MM.1S (cell line): Measurements from ENCODE around the gene TREML4.

Source experiments
- DNase-seq: peaks from one replicate; pipeline ENCODE4 v3.0.0-alpha.2; 2015
- H2AFZ ChIP-seq: fragments of 300-600 bp; sonication (generic); 2 replicates; pipeline ENCODE4 v1.6.0; 2016; ENCODE audit warnings: antibody characterized with exemption, low read length
- H3F3A ChIP-seq: fragments of 300-600 bp; sonication (generic); 2 replicates; pipeline ENCODE4 v1.6.1; 2016; ENCODE audit warnings: mild to moderate bottlenecking, antibody characterized with exemption, low read length, moderate library complexity, mixed read lengths; ENCODE audit not compliant: insufficient read depth
- H3K27ac ChIP-seq: fragments of 300-600 bp; sonication (generic); 2 replicates; pipeline ENCODE4 v1.5.1; 2016; ENCODE audit warnings: mild to moderate bottlenecking, low read length
- H3K27me3 ChIP-seq: fragments of 300-600 bp; sonication (generic); replicated peaks from 2 replicates; pipeline ENCODE4 v1.6.0; 2016; ENCODE audit warnings: low read length; ENCODE audit not compliant: insufficient read depth
- H3K36me3 ChIP-seq: fragments of 300-600 bp; sonication (generic); replicated peaks from 2 replicates; pipeline ENCODE4 v1.6.1; 2016; ENCODE audit warnings: mild to moderate bottlenecking, low read length, mixed read lengths; ENCODE audit not compliant: insufficient read depth
- H3K4me1 ChIP-seq: fragments of 300-600 bp; sonication (generic); 2 replicates; pipeline ENCODE4 v1.6.1; 2016; ENCODE audit warnings: low read length, mixed read lengths
- H3K4me2 ChIP-seq: fragments of 300-600 bp; sonication (generic); 2 replicates; pipeline ENCODE4 v1.6.0; 2016; ENCODE audit warnings: low read depth, low read length
- H3K4me3 ChIP-seq: fragments of 300-600 bp; sonication (generic); 2 replicates; pipeline ENCODE4 v1.5.1; 2016; ENCODE audit warnings: low read length, mixed read lengths
- H3K79me2 ChIP-seq: fragments of 300-600 bp; sonication (generic); 2 replicates; pipeline ENCODE4 v1.6.1; 2016; ENCODE audit warnings: mixed run types, low read length, mixed read lengths
- H3K9ac ChIP-seq: fragments of 300-600 bp; sonication (generic); 2 replicates; pipeline ENCODE4 v1.6.1; 2016; ENCODE audit warnings: low read length, mixed read lengths
- H3K9me2 ChIP-seq: fragments of 300-600 bp; sonication (generic); replicated peaks from 2 replicates; pipeline ENCODE4 v1.6.1; 2016; ENCODE audit warnings: mild to moderate bottlenecking, low read length, mixed read lengths; ENCODE audit not compliant: insufficient read depth
- H3K9me3 ChIP-seq: fragments of 300-600 bp; sonication (generic); replicated peaks from 2 replicates; pipeline ENCODE4 v1.6.1; 2016; ENCODE audit warnings: mild to moderate bottlenecking, low read length, mixed read lengths; ENCODE audit not compliant: insufficient read depth
- H4K20me1 ChIP-seq: fragments of 300-600 bp; sonication (generic); 2 replicates; pipeline ENCODE4 v1.6.1; 2016; ENCODE audit warnings: mild to moderate bottlenecking, low read length, moderate library complexity, mixed read lengths; ENCODE audit not compliant: insufficient read depth
- EZH2 ChIP-seq: fragments of 300-600 bp; sonication (generic); optimal IDR thresholded peaks from 2 replicates; pipeline ENCODE3; 2017; ENCODE audit warnings: low read depth, mild to moderate bottlenecking, antibody characterized with exemption, low read length, mixed read lengths
- EZH2phosphoT487 ChIP-seq: fragments of 300-600 bp; sonication (generic); IDR thresholded peaks from 2 replicates; pipeline ENCODE4 v1.6.1; 2018; ENCODE audit warnings: antibody characterized with exemption, low read length
- TF ChIP-seq, protein P1 (sequence below): fragments of 300-600 bp; sonication (generic); IDR thresholded peaks from 2 replicates; pipeline ENCODE4 v1.5.1; 2016; ENCODE audit warnings: antibody characterized with exemption, low read length, mixed read lengths

TREML4 gene

DNA sequence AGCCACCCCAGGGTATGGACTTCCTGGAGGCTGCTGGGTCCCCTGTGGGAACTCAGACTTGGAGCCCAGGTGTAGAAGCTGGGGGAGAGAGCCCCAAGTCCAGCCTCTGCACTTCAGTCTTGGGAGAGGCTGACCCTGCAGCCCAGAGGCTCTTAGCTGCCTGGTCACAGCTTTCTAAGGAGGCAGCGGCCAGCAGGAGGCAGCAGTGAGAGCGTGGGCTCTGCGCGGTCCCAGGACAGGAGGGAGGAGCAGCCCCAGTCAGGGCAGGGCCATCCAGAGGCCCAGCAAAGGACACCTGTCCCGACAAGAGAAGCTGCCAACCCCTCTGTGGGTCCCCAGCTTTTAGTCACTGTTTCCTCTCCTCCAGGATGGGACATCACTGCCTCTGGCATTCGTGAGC, 36.6 kb upstream of the TREML4 start:
- no peaks in the 10 kb centered on the region for H3K9me2 ChIP-seq
- H3K36me3 ChIP-seq: no peaks in the 10 kb centered on the region
- no peaks in the 10 kb centered on the region for H3K4me1 ChIP-seq
- H3K27me3 ChIP-seq: no peaks in the 10 kb centered on the region
- TF ChIP-seq EZH2: no peak
- TF ChIP-seq, protein P1, sequence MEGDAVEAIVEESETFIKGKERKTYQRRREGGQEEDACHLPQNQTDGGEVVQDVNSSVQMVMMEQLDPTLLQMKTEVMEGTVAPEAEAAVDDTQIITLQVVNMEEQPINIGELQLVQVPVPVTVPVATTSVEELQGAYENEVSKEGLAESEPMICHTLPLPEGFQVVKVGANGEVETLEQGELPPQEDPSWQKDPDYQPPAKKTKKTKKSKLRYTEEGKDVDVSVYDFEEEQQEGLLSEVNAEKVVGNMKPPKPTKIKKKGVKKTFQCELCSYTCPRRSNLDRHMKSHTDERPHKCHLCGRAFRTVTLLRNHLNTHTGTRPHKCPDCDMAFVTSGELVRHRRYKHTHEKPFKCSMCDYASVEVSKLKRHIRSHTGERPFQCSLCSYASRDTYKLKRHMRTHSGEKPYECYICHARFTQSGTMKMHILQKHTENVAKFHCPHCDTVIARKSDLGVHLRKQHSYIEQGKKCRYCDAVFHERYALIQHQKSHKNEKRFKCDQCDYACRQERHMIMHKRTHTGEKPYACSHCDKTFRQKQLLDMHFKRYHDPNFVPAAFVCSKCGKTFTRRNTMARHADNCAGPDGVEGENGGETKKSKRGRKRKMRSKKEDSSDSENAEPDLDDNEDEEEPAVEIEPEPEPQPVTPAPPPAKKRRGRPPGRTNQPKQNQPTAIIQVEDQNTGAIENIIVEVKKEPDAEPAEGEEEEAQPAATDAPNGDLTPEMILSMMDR: peak; percentile 53
- H3K9ac ChIP-seq: no peak overlapping the region
- H2AFZ ChIP-seq: no peak overlapping the region
- no peak overlapping the region for H3K27ac ChIP-seq
- H4K20me1 ChIP-seq: no peaks in the 10 kb centered on the region
- H3K79me2 ChIP-seq: no peaks in the 10 kb centered on the region
- no peaks in the 10 kb centered on the region for H3F3A ChIP-seq
- no peak overlapping the region for H3K4me3 ChIP-seq
- DNase-seq: no peak
- no peaks in the 10 kb centered on the region for H3K9me3 ChIP-seq
- H3K4me2 ChIP-seq: no peak overlapping the region

GRCh38 chr6:41193171-41193734, 34.9 kb upstream of the TREML4 start:
- H2AFZ ChIP-seq: no peak overlapping the region
- no peak overlapping the region for H3K9ac ChIP-seq
- no peaks in the 10 kb centered on the region for H4K20me1 ChIP-seq
- no peaks in the 10 kb centered on the region for H3K4me1 ChIP-seq
- H3K79me2 ChIP-seq: no peaks in the 10 kb centered on the region
- no peak overlapping the region for H3K4me2 ChIP-seq
- H3K9me2 ChIP-seq: no peaks in the 10 kb centered on the region
- no peaks in the 10 kb centered on the region for H3K9me3 ChIP-seq
- TF ChIP-seq EZH2: no peak
- TF ChIP-seq, protein P1: no peak
- no peak for TF ChIP-seq EZH2phosphoT487
- DNase-seq: no peak
- H3F3A ChIP-seq: no peaks in the 10 kb centered on the region
- H3K27ac ChIP-seq: no peak overlapping the region
- H3K36me3 ChIP-seq: no peaks in the 10 kb centered on the region
- no peak overlapping the region for H3K4me3 ChIP-seq
- H3K27me3 ChIP-seq: no peaks in the 10 kb centered on the region

DNA sequence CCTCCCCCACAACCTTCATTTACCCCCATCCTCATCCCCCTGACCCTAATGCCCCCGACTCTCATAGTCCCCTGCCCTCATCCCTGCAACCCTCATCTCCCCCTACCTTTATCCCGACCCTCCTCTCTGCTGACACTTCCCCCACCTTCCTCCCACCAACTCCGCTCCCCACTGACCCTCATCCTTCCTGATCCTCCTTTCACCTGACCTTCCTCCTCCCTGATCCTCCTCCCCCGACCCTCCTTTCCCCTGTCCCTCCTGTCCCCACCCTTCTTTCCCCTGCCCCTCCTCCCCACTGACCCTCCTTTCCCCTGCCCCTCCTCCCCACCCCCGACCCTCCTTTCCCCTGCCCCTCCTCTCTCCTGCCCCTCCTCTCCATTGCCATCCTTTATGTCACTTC, 34.3 kb upstream of the TREML4 start:
- H3K27me3 ChIP-seq: no peaks in the 10 kb centered on the region
- no peak overlapping the region for H3K9ac ChIP-seq
- H3K9me2 ChIP-seq: no peaks in the 10 kb centered on the region
- H3F3A ChIP-seq: no peaks in the 10 kb centered on the region
- no peak overlapping the region for H3K4me2 ChIP-seq
- H3K79me2 ChIP-seq: no peaks in the 10 kb centered on the region
- H3K9me3 ChIP-seq: no peaks in the 10 kb centered on the region
- H3K27ac ChIP-seq: no peak overlapping the region
- no peaks in the 10 kb centered on the region for H3K36me3 ChIP-seq
- TF ChIP-seq EZH2phosphoT487 (no peak), EZH2 (no peak)
- TF ChIP-seq, protein P1: no peak
- no peak overlapping the region for H3K4me3 ChIP-seq
- H2AFZ ChIP-seq: no peak overlapping the region
- DNase-seq: no peak
- no peaks in the 10 kb centered on the region for H4K20me1 ChIP-seq
- H3K4me1 ChIP-seq: no peaks in the 10 kb centered on the region
